Neural cell (in vitro differentiated cells): ENCODE results near the gene DNAJC11.

ENCODE experiments used
- CTCF ChIP-seq: fragments of 450-650 bp; IDR thresholded peaks from 2 replicates; pipeline ENCODE4 v1.5.1; 2014; ENCODE audit warnings: antibody characterized with exemption, mild to moderate bottlenecking, moderate library complexity; ENCODE audit not compliant: poor library complexity, severe bottlenecking
- EP300 ChIP-seq: fragments of 450-650 bp; conservative IDR thresholded peaks from 2 replicates; pipeline ENCODE4 v1.6.1; 2014; ENCODE audit warnings: antibody characterized with exemption, mild to moderate bottlenecking, moderate library complexity; ENCODE audit not compliant: poor library complexity, severe bottlenecking
- EZH2 ChIP-seq: fragments of 200-600, 300-800 bp; shearing (Covaris generic), sonication (generic); IDR thresholded peaks from 2 replicates; pipeline ENCODE4 v1.6.1; 2014; ENCODE audit warnings: antibody characterized with exemption, low read length, borderline replicate concordance, mild to moderate bottlenecking; ENCODE audit not compliant: insufficient read depth, poor library complexity, severe bottlenecking
- MXI1 ChIP-seq: fragments of 450-650 bp; conservative IDR thresholded peaks from 2 replicates; pipeline ENCODE4 v1.6.1; 2014; ENCODE audit warnings: antibody characterized with exemption, mild to moderate bottlenecking; ENCODE audit not compliant: poor library complexity, severe bottlenecking
- REST ChIP-seq: IDR thresholded peaks from 2 replicates; pipeline ENCODE4 v1.6.1; 2012; ENCODE audit warnings: borderline replicate concordance
- SMC3 ChIP-seq: fragments of 450-650 bp; conservative IDR thresholded peaks from 2 replicates; pipeline ENCODE4 v1.6.1; 2014; ENCODE audit warnings: antibody characterized with exemption, mild to moderate bottlenecking, moderate library complexity; ENCODE audit not compliant: poor library complexity
- TAF1 ChIP-seq: IDR thresholded peaks from 2 replicates; pipeline ENCODE4 v1.6.1; 2012; ENCODE audit warnings: low read depth

GRCh38 chr1:6672558-6672957 lies 29.1 kb downstream of the DNAJC11 start:
- TF ChIP-seq REST (no peak), CTCF (no peak), EZH2 (no peak), EP300 (no peak), MXI1 (no peak), SMC3 (no peak), TAF1 (no peak)
